ENCODE measurements around the gene CSRNP3.

Gene CSRNP3

DNA sequence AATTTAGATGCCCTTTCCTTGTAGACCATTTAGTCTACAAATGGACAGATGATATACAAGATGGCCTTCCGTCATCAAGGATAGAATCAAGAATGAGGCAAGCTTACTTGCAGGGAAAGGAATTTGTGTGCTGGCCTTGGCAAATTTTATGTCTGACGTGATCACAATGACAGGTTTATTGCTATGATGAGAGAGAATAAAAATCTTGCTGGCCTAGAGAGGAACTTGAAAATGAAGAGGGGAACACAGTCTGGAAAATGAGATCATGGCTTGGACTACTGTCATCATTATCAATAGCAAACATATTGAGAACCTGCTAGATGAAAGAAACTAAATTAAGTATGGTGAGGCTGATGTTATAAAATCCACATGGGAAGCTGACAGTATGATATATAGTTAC, 66.0 kb downstream of the CSRNP3 start:
- H3K4me1 ChIP-seq (ENCODE audit: control insufficient read depth, insufficient read depth, low read length, unreplicated experiment), result no peaks in the 10 kb centered on the region
- no peak overlapping the region for H2AFZ ChIP-seq (ENCODE audit: low read length, unreplicated experiment)

DNA sequence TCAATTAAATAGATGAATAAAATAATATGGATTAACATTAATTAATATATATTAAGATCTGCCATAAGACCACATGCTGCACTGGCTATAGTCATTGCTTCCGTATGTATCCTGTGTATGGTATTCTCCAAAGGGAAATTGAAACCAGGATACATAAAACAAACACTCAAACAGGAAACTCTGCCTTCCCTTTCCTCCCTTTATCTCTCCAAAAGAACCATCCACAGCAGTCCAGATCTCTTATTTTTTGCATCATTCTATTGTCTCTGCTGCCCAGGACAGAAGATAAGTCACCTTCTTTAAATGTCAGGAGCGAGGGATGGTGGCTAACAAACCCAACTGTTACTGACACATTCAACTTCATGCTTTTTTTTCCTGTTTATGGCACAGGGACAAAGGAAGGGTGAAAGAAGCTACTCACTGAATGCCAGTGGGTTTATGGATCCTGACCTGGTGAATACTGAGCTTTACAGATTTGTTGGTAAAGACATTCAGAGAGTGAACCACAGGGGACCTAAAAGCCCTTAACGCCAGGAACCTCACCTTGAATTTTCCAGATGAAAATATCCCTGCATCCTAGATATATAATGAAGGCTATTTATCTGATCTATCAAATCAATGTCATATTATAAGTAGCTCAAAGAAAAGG, 67.5 kb downstream of the CSRNP3 start:
- Histone ChIP-seq H3K27me3 (ENCODE audit: insufficient read depth, low read length) (no peaks in the 10 kb centered on the region), H3K79me2 (ENCODE audit: control insufficient read depth, insufficient read depth, low read length, unreplicated experiment) (no peaks in the 10 kb centered on the region), H3K27ac (ENCODE audit: low read depth, low read length) (no peak overlapping the region), H3K36me3 (ENCODE audit: insufficient read depth, low read length) (no peaks in the 10 kb centered on the region), H3K4me3 (ENCODE audit: low read depth, low read length) (no peak overlapping the region), H2AFZ (ENCODE audit: low read length, unreplicated experiment) (no peak overlapping the region), H3K4me1 (ENCODE audit: control insufficient read depth, insufficient read depth, low read length, unreplicated experiment) (no peaks in the 10 kb centered on the region)

More for the DNA sequence above, 66.0 kb downstream of the CSRNP3 start:
- no peak overlapping the region for H3K27ac ChIP-seq (ENCODE audit: low read depth, low read length)
- no peaks in the 10 kb centered on the region for H3K27me3 ChIP-seq (ENCODE audit: insufficient read depth, low read length)
- no peaks in the 10 kb centered on the region for H3K79me2 ChIP-seq (ENCODE audit: control insufficient read depth, insufficient read depth, low read length, unreplicated experiment)
- H3K36me3 ChIP-seq (ENCODE audit: insufficient read depth, low read length), result no peaks in the 10 kb centered on the region
- no peak overlapping the region for H3K4me3 ChIP-seq (ENCODE audit: low read depth, low read length)

DNA sequence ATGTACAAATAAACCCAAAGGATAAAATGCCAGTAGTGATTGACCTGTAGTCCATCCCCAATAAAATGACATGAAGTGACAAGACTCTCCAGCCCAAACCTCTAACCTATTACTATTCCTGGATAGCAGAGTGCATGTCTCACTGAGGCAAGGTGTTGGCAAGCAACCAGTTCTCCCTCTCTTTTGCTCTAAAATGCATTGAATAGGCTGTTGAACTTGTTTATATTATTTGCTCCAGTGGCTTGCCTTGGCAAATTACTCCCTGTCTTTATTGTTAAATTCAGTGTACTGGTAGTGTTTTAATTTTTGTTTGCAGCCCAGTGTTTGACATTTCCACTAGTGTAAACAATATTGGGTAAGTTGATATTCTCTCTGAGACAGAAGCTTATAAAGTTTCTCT, 70.5 kb downstream of the CSRNP3 start:
- H3K36me3 ChIP-seq (ENCODE audit: insufficient read depth, low read length), result no peaks in the 10 kb centered on the region
- H3K27me3 ChIP-seq (ENCODE audit: insufficient read depth, low read length), result no peaks in the 10 kb centered on the region
- no peak overlapping the region for H3K4me3 ChIP-seq (ENCODE audit: low read depth, low read length)
- H2AFZ ChIP-seq (ENCODE audit: low read length, unreplicated experiment), result no peak overlapping the region
- no peaks in the 10 kb centered on the region for H3K79me2 ChIP-seq (ENCODE audit: control insufficient read depth, insufficient read depth, low read length, unreplicated experiment)
- H3K27ac ChIP-seq (ENCODE audit: low read depth, low read length), result no peak overlapping the region
- no peaks in the 10 kb centered on the region for H3K4me1 ChIP-seq (ENCODE audit: control insufficient read depth, insufficient read depth, low read length, unreplicated experiment)

DNA sequence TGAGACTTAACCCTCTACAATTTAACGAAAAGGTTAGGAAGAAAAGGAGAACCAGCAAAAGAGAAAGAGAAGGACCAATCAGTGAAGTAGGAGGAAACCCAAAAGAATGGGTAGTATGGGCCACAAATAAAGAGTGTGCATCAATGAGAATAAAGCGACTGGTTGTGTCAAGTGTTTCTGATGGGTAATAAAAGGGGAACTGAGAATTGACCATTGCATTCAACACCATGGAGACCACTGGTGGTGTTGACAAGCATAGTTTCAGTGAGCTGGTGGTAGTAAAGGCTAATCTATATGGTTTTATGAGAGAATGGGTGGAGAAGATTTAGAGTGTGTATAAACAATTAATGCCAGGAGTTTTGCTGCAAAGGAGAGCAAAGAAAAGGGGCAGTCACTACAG, 75.4 kb downstream of the CSRNP3 start:
- H3K27ac ChIP-seq (ENCODE audit: low read depth, low read length), result no peak overlapping the region
- H3K27me3 ChIP-seq (ENCODE audit: insufficient read depth, low read length), result no peaks in the 10 kb centered on the region
- no peaks in the 10 kb centered on the region for H3K79me2 ChIP-seq (ENCODE audit: control insufficient read depth, insufficient read depth, low read length, unreplicated experiment)
- no peaks in the 10 kb centered on the region for H3K36me3 ChIP-seq (ENCODE audit: insufficient read depth, low read length)
- no peak overlapping the region for H3K4me3 ChIP-seq (ENCODE audit: low read depth, low read length)
- H3K4me1 ChIP-seq (ENCODE audit: control insufficient read depth, insufficient read depth, low read length, unreplicated experiment), result no peaks in the 10 kb centered on the region
- H2AFZ ChIP-seq (ENCODE audit: low read length, unreplicated experiment), result no peak overlapping the region

DNA sequence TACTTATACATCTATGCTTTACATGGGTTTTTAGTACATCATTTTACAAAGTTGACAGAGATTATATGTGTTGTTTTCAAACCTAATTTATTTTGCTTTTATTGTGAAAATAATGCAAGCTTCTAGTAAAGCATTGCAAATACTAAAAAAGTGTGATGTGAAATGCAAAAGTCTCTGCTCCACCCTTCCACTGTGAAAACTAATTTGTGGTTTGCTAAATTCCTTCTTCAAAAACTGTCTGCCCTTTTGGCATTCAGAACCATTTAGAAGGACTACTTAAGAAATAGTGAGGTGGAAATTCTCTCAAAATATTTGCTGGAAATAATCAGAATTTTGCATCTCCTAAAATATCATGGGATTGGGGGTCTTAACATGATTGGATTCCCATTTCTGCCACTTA, 78.4 kb downstream of the CSRNP3 start:
- H2AFZ ChIP-seq (ENCODE audit: low read length, unreplicated experiment), result no peak overlapping the region
- no peaks in the 10 kb centered on the region for H3K4me1 ChIP-seq (ENCODE audit: control insufficient read depth, insufficient read depth, low read length, unreplicated experiment)
- no peaks in the 10 kb centered on the region for H3K27me3 ChIP-seq (ENCODE audit: insufficient read depth, low read length)
- H3K4me3 ChIP-seq (ENCODE audit: low read depth, low read length), result no peak overlapping the region
- no peaks in the 10 kb centered on the region for H3K36me3 ChIP-seq (ENCODE audit: insufficient read depth, low read length)
- no peak overlapping the region for H3K27ac ChIP-seq (ENCODE audit: low read depth, low read length)
- no peaks in the 10 kb centered on the region for H3K79me2 ChIP-seq (ENCODE audit: control insufficient read depth, insufficient read depth, low read length, unreplicated experiment)

DNA sequence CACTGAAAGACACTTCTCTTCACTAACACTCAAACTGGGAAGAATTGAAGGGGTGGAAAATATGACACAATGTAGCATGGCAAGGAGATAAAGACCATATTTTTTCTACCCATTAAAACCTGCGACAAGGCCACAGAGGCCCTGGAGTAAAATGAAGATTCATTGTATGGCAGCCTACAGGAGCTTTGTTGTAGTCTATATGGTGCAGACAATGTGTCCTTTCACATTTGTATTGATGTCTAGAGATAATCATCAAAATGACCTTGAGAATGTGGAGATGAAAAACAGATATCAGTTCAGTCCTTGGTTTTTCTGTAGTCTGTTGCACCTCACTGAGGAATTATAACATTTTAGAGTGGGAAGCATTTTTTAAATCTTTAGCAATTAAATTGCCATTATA, 80.1 kb downstream of the CSRNP3 start:
- H2AFZ ChIP-seq (ENCODE audit: low read length, unreplicated experiment), result no peak overlapping the region
- H3K27me3 ChIP-seq (ENCODE audit: insufficient read depth, low read length), result no peaks in the 10 kb centered on the region
- H3K4me1 ChIP-seq (ENCODE audit: control insufficient read depth, insufficient read depth, low read length, unreplicated experiment), result no peaks in the 10 kb centered on the region
- no peak overlapping the region for H3K4me3 ChIP-seq (ENCODE audit: low read depth, low read length)
- no peak overlapping the region for H3K27ac ChIP-seq (ENCODE audit: low read depth, low read length)
- H3K79me2 ChIP-seq (ENCODE audit: control insufficient read depth, insufficient read depth, low read length, unreplicated experiment), result no peaks in the 10 kb centered on the region
- no peaks in the 10 kb centered on the region for H3K36me3 ChIP-seq (ENCODE audit: insufficient read depth, low read length)

DNA sequence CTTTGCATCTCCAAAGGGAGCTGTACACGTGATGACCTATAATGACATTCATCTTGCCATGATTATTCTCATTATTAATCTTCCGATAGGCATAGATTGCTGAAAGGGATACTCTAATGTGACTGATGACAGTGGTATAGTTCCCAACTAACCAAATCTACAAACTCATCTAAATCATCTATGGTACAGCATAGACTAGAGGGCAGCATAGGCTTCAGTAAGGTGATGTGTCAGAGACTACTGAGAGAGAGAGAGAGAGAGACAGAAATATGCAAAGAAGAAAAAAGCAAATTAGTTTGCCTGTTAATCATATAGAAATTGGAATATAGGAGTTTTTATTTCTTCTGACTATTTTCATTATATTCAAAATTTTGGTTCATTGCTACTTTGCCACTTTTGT, 89.3 kb downstream of the CSRNP3 start:
- no peaks in the 10 kb centered on the region for H3K4me1 ChIP-seq (ENCODE audit: control insufficient read depth, insufficient read depth, low read length, unreplicated experiment)
- no peak overlapping the region for H3K27ac ChIP-seq (ENCODE audit: low read depth, low read length)
- H3K79me2 ChIP-seq (ENCODE audit: control insufficient read depth, insufficient read depth, low read length, unreplicated experiment), result no peaks in the 10 kb centered on the region
- H2AFZ ChIP-seq (ENCODE audit: low read length, unreplicated experiment), result no peak overlapping the region
- H3K27me3 ChIP-seq (ENCODE audit: insufficient read depth, low read length), result no peaks in the 10 kb centered on the region
- no peaks in the 10 kb centered on the region for H3K36me3 ChIP-seq (ENCODE audit: insufficient read depth, low read length)
- H3K4me3 ChIP-seq (ENCODE audit: low read depth, low read length), result no peak overlapping the region

DNA sequence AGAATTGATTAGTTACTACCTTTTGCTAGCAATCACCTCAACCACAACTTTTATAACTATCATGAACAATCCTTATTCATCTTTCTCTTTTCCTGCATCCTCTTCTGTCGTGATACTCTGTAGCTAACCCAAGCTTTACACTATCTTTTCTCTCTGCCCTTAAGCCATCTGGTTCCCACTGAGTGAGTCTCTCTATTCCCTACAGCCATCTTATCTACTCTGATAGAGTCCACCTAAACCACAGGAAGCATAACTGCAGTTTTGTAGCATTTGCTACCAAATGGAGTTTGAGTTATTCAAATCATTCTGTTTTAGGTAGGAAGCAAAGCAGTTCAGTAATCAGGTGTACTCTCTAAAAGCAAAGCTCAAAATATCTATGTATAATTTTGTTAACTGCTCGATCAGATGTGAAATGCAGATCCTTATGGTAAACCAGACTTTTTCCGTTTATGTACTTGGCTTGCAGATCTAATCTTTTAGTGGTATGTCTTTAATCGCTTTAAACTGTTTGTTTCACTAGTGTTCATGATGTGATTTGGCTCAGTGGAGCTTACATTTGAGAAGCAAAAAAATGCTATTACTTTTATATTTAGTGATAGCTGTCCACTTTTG, 91.0 kb downstream of the CSRNP3 start:
- no peaks in the 10 kb centered on the region for H3K4me1 ChIP-seq (ENCODE audit: control insufficient read depth, insufficient read depth, low read length, unreplicated experiment)
- no peak overlapping the region for H3K4me3 ChIP-seq (ENCODE audit: low read depth, low read length)
- H3K36me3 ChIP-seq (ENCODE audit: insufficient read depth, low read length), result no peaks in the 10 kb centered on the region
- no peak overlapping the region for H3K27ac ChIP-seq (ENCODE audit: low read depth, low read length)
- no peak overlapping the region for H2AFZ ChIP-seq (ENCODE audit: low read length, unreplicated experiment)
- H3K79me2 ChIP-seq (ENCODE audit: control insufficient read depth, insufficient read depth, low read length, unreplicated experiment), result no peaks in the 10 kb centered on the region
- H3K27me3 ChIP-seq (ENCODE audit: insufficient read depth, low read length), result no peaks in the 10 kb centered on the region

DNA sequence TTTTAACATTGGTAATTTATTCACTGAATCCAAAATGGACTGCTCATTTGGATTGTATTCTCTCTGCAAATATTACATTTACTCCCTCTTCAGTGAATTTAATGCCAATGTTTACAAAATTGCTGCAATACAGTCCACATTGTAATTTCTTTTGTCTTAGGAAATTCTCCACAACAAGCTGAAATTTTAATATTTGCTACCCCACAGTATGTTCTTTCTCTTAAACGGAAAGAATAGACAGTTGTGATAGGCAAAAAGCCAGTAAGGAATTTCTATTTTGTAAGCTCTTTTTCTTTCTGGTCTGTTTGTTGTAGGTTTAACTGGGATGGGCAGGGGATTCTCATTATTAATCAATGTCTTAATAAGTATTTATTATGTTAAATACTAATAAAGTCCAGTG, 92.0 kb downstream of the CSRNP3 start:
- Histone ChIP-seq H3K36me3 (ENCODE audit: insufficient read depth, low read length) (no peaks in the 10 kb centered on the region), H3K79me2 (ENCODE audit: control insufficient read depth, insufficient read depth, low read length, unreplicated experiment) (no peaks in the 10 kb centered on the region), H3K27ac (ENCODE audit: low read depth, low read length) (no peak overlapping the region), H3K4me3 (ENCODE audit: low read depth, low read length) (no peak overlapping the region), H3K27me3 (ENCODE audit: insufficient read depth, low read length) (no peaks in the 10 kb centered on the region), H3K4me1 (ENCODE audit: control insufficient read depth, insufficient read depth, low read length, unreplicated experiment) (no peaks in the 10 kb centered on the region), H2AFZ (ENCODE audit: low read length, unreplicated experiment) (no peak overlapping the region)

DNA sequence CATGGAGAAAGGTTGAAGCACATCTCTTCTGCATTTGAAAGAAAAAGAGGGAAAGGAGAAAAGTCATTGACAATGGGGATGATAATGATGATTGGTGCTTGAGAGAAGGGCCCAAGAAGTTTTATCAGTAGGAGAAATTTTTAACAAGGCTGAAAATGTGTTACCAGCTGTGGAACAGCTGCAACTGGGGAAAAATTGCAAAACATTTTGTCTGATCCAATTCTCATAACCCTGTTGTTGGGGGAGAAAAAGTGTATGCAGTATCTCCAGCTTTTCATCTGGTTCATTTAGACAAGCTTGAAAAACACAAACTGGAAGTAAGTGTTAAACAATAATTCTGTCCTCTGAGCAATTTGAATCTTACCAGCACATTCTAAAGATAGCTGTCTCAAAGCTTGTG, 92.7 kb downstream of the CSRNP3 start:
- no peaks in the 10 kb centered on the region for H3K4me1 ChIP-seq (ENCODE audit: control insufficient read depth, insufficient read depth, low read length, unreplicated experiment)
- no peak overlapping the region for H3K4me3 ChIP-seq (ENCODE audit: low read depth, low read length)
- H2AFZ ChIP-seq (ENCODE audit: low read length, unreplicated experiment), result no peak overlapping the region

DNA sequence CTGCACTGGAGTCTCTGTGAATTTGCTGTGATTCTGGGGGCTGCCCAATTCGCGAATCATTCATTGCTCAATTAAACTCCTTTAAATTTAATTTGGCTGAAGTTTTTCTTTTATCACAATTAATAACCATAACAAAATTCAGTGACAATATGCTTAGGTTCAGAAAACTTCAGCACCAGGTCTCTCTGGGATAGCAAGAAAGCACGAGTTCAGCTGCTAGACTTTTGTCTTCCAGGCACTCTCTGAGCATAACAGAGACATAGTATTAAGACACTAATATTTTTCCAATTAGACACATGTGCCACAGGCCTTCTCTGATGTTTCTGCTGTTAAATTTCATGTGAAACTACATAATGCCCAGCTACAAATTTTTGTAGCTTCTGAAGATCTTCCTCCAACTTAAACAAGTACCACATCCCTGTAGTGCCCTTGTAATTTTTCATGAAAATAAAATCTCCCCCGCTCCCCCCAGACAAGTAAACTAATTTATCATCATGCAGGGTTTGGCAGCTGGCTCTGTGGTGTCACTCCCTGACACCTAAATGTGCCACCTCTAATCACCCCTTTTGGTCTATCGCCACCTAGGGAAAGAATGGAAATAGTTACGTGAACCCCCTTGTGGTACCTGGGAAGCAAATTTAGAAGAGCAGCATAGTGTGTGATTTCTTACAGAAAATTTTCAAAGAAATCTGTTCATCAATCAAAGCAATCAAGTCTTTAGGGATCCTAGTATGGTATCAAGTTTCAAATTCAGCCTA, 94.1 kb downstream of the CSRNP3 start:
- no peaks in the 10 kb centered on the region for H3K27me3 ChIP-seq (ENCODE audit: insufficient read depth, low read length)
- no peak overlapping the region for H2AFZ ChIP-seq (ENCODE audit: low read length, unreplicated experiment)

More for the DNA sequence above, 92.7 kb downstream of the CSRNP3 start:
- Histone ChIP-seq H3K27me3 (ENCODE audit: insufficient read depth, low read length) (no peaks in the 10 kb centered on the region), H3K36me3 (ENCODE audit: insufficient read depth, low read length) (no peaks in the 10 kb centered on the region), H3K79me2 (ENCODE audit: control insufficient read depth, insufficient read depth, low read length, unreplicated experiment) (no peaks in the 10 kb centered on the region), H3K27ac (ENCODE audit: low read depth, low read length) (no peak overlapping the region)

More for the DNA sequence above, 94.1 kb downstream of the CSRNP3 start:
- H3K36me3 ChIP-seq (ENCODE audit: insufficient read depth, low read length), result no peaks in the 10 kb centered on the region
- H3K27ac ChIP-seq (ENCODE audit: low read depth, low read length), result no peak overlapping the region
- H3K79me2 ChIP-seq (ENCODE audit: control insufficient read depth, insufficient read depth, low read length, unreplicated experiment), result no peaks in the 10 kb centered on the region
- H3K4me3 ChIP-seq (ENCODE audit: low read depth, low read length), result no peak overlapping the region
- H3K4me1 ChIP-seq (ENCODE audit: control insufficient read depth, insufficient read depth, low read length, unreplicated experiment), result no peaks in the 10 kb centered on the region
